ENCODE results near the gene ZNF316. TPM values are rescaled to one million over a fixed set of nuclear protein-coding genes. Genes with fewer than 3 reads are reported as not detected.

Gene ZNF316
- total and polyA plus RNA-seq, 12 donors = 7.6 to 20.8 (median 14.0) TPM

DNA sequence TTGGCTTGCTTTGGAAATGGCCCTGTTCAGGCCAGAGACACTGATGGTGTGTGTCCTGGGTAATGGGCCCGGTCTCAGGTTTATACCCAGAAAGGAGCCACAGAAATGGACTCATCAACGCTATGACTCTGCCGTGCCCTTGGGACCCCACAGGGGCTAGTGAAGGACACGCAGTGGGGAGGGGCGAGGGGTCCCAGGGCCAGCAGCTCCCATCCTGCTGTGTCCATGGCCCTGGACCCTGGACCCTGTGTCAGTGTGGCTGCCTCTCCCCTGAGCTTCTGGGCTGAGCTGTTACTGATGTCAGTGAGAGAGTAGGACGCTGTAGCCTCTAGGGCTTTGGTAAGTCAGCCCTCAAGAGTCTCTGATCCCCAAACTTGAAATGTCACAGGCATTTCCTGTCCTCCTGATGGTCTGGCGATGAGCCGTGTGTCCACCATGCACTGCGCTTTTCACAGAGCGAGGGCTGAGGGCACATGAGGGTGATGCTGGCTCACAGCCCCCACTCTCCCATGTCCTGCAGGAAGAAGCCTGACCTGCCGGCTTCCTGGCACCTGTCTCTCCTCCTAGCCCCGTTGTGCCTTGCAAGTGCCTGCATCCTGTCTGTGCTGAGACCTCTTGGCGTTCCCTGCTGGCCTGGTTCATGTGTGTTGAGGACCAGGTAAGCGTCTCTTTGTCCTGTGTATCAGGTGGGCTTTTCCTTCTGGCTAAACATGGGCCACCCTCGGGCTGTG, 4.4 kb downstream of the ZNF316 start:
- Histone ChIP-seq H3K9me3 (no peaks in the 10 kb centered on the region), H3K27me3 (no peaks in the 10 kb centered on the region), H3K36me3 (peaks cover 0 to 76% (median 13%) of the 10 kb centered on the region in 9 donors), H3K27ac (no peak overlapping the region), H3K4me1 (peaks cover 4 to 32% (median 18%) of the 10 kb centered on the region in 9 donors), H3K4me3 (no peak overlapping the region)
- TF ChIP-seq, protein P1, sequence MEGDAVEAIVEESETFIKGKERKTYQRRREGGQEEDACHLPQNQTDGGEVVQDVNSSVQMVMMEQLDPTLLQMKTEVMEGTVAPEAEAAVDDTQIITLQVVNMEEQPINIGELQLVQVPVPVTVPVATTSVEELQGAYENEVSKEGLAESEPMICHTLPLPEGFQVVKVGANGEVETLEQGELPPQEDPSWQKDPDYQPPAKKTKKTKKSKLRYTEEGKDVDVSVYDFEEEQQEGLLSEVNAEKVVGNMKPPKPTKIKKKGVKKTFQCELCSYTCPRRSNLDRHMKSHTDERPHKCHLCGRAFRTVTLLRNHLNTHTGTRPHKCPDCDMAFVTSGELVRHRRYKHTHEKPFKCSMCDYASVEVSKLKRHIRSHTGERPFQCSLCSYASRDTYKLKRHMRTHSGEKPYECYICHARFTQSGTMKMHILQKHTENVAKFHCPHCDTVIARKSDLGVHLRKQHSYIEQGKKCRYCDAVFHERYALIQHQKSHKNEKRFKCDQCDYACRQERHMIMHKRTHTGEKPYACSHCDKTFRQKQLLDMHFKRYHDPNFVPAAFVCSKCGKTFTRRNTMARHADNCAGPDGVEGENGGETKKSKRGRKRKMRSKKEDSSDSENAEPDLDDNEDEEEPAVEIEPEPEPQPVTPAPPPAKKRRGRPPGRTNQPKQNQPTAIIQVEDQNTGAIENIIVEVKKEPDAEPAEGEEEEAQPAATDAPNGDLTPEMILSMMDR (IDR thresholded peaks at IDR 0.05) = no peak
- intact Hi-C loops (cut with DNase I) = no loop called here
- DNase-seq (no peak), ATAC-seq (no peak)
- 84 to 87% methylated on average over 15 of the region's 15 CpGs for WGBS, 2 donors

DNA sequence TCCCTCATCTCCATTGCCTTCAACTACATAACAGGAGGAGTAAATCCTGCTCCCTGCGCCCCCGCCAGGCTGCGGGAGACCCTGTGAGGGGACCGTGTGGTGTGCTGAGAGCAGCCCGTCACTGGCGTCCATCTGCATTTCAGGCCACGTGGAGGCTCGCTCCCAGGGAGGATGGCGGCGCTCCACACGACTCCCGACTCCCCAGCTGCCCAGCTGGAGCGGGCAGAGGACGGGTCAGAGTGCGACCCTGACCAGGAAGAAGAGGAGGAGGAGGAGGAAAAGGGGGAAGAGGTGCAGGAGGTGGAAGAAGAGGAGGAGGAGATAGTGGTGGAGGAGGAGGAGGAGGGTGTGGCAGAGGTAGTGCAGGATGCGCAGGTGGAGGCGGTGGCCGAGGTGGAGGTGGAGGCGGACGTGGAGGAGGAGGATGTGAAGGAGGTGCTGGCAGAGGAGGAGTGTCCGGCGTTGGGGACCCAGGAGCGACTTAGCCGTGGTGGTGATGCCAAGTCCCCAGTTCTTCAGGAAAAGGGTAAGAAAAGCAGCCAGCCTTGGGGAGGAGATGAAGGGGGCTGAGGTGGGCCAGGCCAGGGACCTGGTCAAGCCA, 5.2 kb downstream of the ZNF316 start:
- Histone ChIP-seq H3K4me3 (no peak overlapping the region), H3K9me3 (no peaks in the 10 kb centered on the region), H3K27me3 (no peaks in the 10 kb centered on the region), H3K27ac (no peak overlapping the region), H3K36me3 (peaks cover 0 to 84% (median 13%) of the 10 kb centered on the region in 9 donors), H3K4me1 (peaks cover 4 to 31% (median 14%) of the 10 kb centered on the region in 9 donors)
- intact Hi-C loops (cut with DNase I) = no loop called here
- 92 to 93% methylated on average over 22 to 24 of the region's 24 CpGs for WGBS, 2 donors
- ATAC-seq = no peak
- DNase-seq = no peak
- TF ChIP-seq, protein P1 (IDR thresholded peaks at IDR 0.05) = no peak

DNA sequence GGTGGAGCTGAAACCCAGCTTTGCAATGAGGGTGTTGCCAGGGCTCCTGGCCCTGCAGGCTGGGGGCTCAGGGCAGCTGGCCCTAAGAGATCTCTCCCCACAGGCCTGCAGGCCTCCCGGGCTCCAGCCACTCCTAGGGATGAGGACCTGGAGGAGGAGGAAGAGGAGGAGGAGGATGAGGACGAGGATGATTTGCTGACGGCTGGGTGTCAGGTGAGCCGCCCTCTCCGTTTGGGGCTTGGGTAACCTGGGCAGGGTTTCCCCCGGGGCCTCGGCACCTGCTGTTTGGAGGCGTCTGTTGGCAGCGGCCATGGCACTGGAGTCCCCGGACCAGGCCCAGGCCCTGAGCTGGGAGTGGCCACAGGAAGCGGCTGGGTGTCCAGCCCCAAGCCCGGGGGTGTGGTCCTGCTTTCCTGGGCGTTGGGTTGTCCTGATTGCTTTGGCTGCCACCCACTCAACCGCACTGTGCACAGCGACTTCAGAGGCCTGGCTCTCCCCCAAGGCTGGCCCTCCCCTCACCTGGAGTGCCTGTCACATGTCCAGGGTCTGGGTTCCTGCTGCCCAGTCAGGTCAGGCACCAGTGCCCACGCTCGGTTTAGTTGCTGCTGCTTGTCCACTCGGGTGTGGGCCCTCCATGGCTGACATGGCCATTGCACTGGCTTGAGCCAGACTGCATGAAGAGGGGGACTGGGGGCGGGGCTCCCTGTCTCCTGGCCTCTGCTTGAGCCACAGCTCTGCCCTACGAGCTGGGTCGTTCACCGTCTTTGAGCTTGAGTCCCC, 5.9 kb downstream of the ZNF316 start:
- Histone ChIP-seq H3K27me3 (no peaks in the 10 kb centered on the region), H3K4me3 (no peak overlapping the region), H3K27ac (no peak overlapping the region), H3K36me3 (peaks cover 0 to 91% (median 13%) of the 10 kb centered on the region in 9 donors), H3K4me1 (peaks cover 2 to 29% (median 10%) of the 10 kb centered on the region in 9 donors), H3K9me3 (no peaks in the 10 kb centered on the region)
- 82 to 87% methylated on average over 22 of the region's 22 CpGs for WGBS, 2 donors
- intact Hi-C loops (cut with DNase I) = no loop called here
- TF ChIP-seq, protein P1 (IDR thresholded peaks at IDR 0.05) = no peak
- DNase-seq (no peak), ATAC-seq (no peak)

DNA sequence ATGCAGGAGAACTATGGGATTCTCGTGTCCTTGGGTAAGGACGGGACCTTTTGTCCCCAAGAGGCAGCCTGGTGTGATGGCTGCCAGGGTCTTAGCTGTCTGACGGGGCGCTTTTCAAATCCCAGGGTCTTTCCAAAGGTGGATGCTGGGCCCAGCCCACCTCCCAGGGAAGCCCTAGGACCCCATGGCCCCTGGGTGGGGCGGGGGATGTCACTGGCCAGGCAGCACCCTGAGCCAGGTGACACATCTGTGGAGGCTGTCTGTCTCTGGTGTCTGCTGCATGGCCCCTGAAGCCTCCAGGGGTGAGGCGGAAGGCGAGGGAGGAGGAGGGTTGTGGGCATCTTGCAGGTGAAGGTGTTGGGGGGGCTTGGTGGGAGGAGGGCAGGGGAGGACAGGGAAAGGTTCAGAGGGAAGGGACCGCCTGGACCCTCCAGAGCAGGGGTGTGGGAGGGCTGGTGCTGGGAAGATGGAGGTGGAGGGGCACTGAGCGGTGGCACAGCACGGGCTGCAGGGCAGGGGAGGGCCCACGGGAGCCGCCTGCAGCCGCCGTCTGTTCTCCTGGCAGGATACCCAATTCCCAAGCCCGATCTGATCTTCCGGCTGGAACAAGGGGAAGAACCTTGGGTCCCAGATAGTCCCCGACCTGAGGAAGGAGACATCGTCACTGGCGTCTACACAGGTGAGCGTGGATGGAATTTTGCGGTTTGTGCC, 7.0 kb downstream of the ZNF316 start:
- H3K27ac ChIP-seq = no peak overlapping the region
- peaks cover 0 to 100% (median 13%) of the 10 kb centered on the region in 9 donors for H3K36me3 ChIP-seq
- H3K27me3 ChIP-seq = no peaks in the 10 kb centered on the region
- DNase-seq = no peak
- no peaks in the 10 kb centered on the region for H3K9me3 ChIP-seq
- no peak overlapping the region for H3K4me3 ChIP-seq
- TF ChIP-seq, protein P1 (IDR thresholded peaks at IDR 0.05) = no peak
- peaks cover 0 to 19% (median 0%) of the 10 kb centered on the region in 9 donors for H3K4me1 ChIP-seq
- intact Hi-C loops (cut with DNase I) = no loop called here
- 89 to 95% methylated on average over 21 of the region's 21 CpGs for WGBS, 2 donors
- ATAC-seq = no peak
